WTC11 (cell line): ENCODE measurements around the gene PLEKHH2. TPM values are rescaled to one million over a fixed set of nuclear protein-coding genes. Genes with fewer than 3 reads are reported as not detected.

Experiments used
- ATAC-seq: fragments of 200-7000 bp; cut with Tn5 transposase; 2 replicates; pipeline ENCODE4 v1.10.0; 2021; ENCODE audit warnings: mild to moderate bottlenecking, moderate library complexity
- CTCF ChIA-PET: fragments of 300-600 bp; sonication (Branson Sonifier 250); formaldehyde crosslinking; loops from one replicate; lab custom pipeline; 2021; ENCODE audit warnings: antibody characterized with exemption; lab: Charles Lee
- POLR2A ChIA-PET: fragments of 350-600 bp; sonication (Branson Sonifier 250); formaldehyde crosslinking; loops from one replicate; lab custom pipeline; 2021; ENCODE audit warnings: antibody characterized with exemption; lab: Charles Lee
- DNase-seq: peaks from one replicate; pipeline ENCODE4 v3.0.0; 2021; ENCODE audit warnings: low spot score
- H3K27ac Mint-ChIP-seq: 2 replicates; pipeline ENCODE4 v1.8.0; 2021; ENCODE audit warnings: mixed read lengths
- H3K27me3 Mint-ChIP-seq: 2 replicates; pipeline ENCODE4 v1.8.0; 2021; ENCODE audit warnings: low read depth, mild to moderate bottlenecking, moderate library complexity, mixed read lengths
- H3K36me3 Mint-ChIP-seq: 2 replicates; pipeline ENCODE4 v1.8.0; 2021; ENCODE audit warnings: mixed read lengths
- H3K4me1 Mint-ChIP-seq: 2 replicates; pipeline ENCODE4 v1.8.0; 2022; ENCODE audit warnings: mixed read lengths
- H3K4me3 Mint-ChIP-seq: 2 replicates; pipeline ENCODE4 v1.8.0; 2021; ENCODE audit warnings: mild to moderate bottlenecking, moderate library complexity, mixed read lengths
- H3K9me3 Mint-ChIP-seq: 2 replicates; pipeline ENCODE4 v1.8.0; 2021; ENCODE audit warnings: mixed read lengths
- CBFB ChIP-seq: sonication (generic); formaldehyde crosslinking; IDR thresholded peaks from 2 replicates; pipeline ENCODE4 v1.8.1; 2022; ENCODE audit warnings: mild to moderate bottlenecking, low read depth, missing genetic modification reagents
- GABPB1 ChIP-seq: sonication (generic); formaldehyde crosslinking; IDR thresholded peaks from 2 replicates; pipeline ENCODE4 v1.8.1; 2023; ENCODE audit warnings: mild to moderate bottlenecking, missing genetic modification reagents
- GTF2I ChIP-seq: fragments of 250-450 bp; sonication (Bioruptor Pico); conservative IDR thresholded peaks from 2 replicates; pipeline ENCODE4 v1.4.0; 2021; ENCODE audit warnings: mild to moderate bottlenecking
- TCF7 ChIP-seq: sonication (generic); formaldehyde crosslinking; IDR thresholded peaks from 2 replicates; pipeline ENCODE4 v1.8.0; 2022; ENCODE audit warnings: mild to moderate bottlenecking, low read depth, missing genetic modification reagents, moderate library complexity
- ZNF121 ChIP-seq: sonication (generic); formaldehyde crosslinking; IDR thresholded peaks from 2 replicates; pipeline ENCODE4 v1.8.0; 2023; ENCODE audit warnings: missing genetic modification reagents
- ZNF138 ChIP-seq: sonication (generic); formaldehyde crosslinking; conservative IDR thresholded peaks from 2 replicates; pipeline ENCODE4 v1.8.1; 2022; ENCODE audit warnings: mild to moderate bottlenecking, moderate library complexity, missing genetic modification reagents
- ZNF232 ChIP-seq: sonication (generic); formaldehyde crosslinking; IDR thresholded peaks from 2 replicates; pipeline ENCODE4 v1.8.0; 2022; ENCODE audit warnings: mild to moderate bottlenecking, missing genetic modification reagents
- ZNF263 ChIP-seq: sonication (generic); formaldehyde crosslinking; IDR thresholded peaks from 2 replicates; pipeline ENCODE4 v1.8.1; 2022; ENCODE audit warnings: low read depth, mild to moderate bottlenecking, moderate library complexity, missing genetic modification reagents
- ZNF317 ChIP-seq: sonication (generic); formaldehyde crosslinking; IDR thresholded peaks from 2 replicates; pipeline ENCODE4 v1.8.1; 2023; ENCODE audit warnings: low read depth, mild to moderate bottlenecking, moderate library complexity, missing genetic modification reagents, borderline replicate concordance
- total RNA-seq: library from RNA; stranded (reverse); gene quantifications from 3 replicates; pipeline ENCODE4 v1.2.3, GENCODE V29; 2021
- TF ChIP-seq, protein P1 (sequence below): sonication (generic); formaldehyde crosslinking; IDR thresholded peaks from 2 replicates; pipeline ENCODE4 v1.8.0; 2023; ENCODE audit warnings: missing genetic modification reagents, mild to moderate bottlenecking, borderline replicate concordance
- TF ChIP-seq, protein P2 (sequence below): fragments of 250-450 bp; sonication (Bioruptor Pico); conservative IDR thresholded peaks from 2 replicates; pipeline ENCODE4 v1.9.0; 2021; ENCODE audit warnings: mild to moderate bottlenecking
- TF ChIP-seq, protein P3 (sequence below): sonication (generic); formaldehyde crosslinking; IDR thresholded peaks from 2 replicates; pipeline ENCODE4 v1.8.1; 2022; ENCODE audit warnings: mild to moderate bottlenecking, missing genetic modification reagents, moderate library complexity, borderline replicate concordance
- TF ChIP-seq, protein P4 (sequence below): sonication (generic); formaldehyde crosslinking; conservative IDR thresholded peaks from 2 replicates; pipeline ENCODE4 v1.8.1; 2022; ENCODE audit warnings: mild to moderate bottlenecking, missing genetic modification reagents
- TF ChIP-seq, protein P5 (sequence below): sonication (generic); formaldehyde crosslinking; IDR thresholded peaks from 2 replicates; pipeline ENCODE4 v1.8.0; 2022; ENCODE audit warnings: mild to moderate bottlenecking, missing genetic modification reagents
- TF ChIP-seq, protein P6 (sequence below): sonication (generic); formaldehyde crosslinking; IDR thresholded peaks from 2 replicates; pipeline ENCODE4 v1.8.0; 2022; ENCODE audit warnings: mild to moderate bottlenecking, missing genetic modification reagents

Gene PLEKHH2
- total RNA-seq, 1 experiment from 2014 or later = 5.8 TPM

DNA sequence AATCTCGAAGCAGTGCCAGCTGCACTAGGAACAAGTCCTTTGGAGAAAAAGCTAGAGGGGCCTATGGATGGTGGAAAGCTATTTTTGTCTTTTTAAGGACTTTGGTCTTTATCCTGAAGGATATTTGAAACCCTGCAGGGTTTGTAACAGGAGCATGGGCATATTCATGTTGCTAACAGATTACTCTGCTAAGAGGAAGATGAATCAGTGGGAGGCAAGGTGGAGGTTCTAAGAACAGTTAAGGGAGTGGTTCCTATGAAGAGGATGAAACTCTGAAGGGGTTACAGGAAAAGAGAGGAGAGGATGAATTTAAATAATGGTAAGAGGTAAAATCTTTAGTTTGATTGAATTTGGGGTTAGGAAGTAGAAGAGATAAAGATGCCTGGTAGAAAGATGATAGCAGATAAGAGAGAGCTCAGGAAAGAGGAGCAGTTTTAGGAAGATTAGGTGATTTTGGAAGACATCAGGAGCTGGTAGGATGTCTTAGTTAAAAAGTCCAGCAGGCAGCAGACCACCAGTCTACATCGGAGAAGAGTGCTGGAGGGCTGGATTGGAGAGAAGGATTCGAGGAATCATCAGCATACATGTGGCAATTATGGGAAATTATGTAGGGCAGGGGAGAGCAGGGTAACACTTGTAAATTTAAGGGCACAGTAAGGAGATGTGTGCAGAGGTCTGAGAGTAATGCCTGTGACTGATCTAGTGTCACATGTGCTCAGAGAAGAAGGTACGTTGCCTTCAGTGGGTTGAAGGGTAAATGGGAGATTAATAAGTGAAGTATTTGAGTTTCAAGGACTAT, 78.4 kb downstream of the PLEKHH2 start:
- ChIA-PET CTCF (no interaction called here), POLR2A (no interaction called here)
- TF ChIP-seq ZNF138 (CRISPR knock-in tag) (no peak), CBFB (CRISPR knock-in tag) (no peak), GABPB1 (no peak)
- TF ChIP-seq, protein P1, sequence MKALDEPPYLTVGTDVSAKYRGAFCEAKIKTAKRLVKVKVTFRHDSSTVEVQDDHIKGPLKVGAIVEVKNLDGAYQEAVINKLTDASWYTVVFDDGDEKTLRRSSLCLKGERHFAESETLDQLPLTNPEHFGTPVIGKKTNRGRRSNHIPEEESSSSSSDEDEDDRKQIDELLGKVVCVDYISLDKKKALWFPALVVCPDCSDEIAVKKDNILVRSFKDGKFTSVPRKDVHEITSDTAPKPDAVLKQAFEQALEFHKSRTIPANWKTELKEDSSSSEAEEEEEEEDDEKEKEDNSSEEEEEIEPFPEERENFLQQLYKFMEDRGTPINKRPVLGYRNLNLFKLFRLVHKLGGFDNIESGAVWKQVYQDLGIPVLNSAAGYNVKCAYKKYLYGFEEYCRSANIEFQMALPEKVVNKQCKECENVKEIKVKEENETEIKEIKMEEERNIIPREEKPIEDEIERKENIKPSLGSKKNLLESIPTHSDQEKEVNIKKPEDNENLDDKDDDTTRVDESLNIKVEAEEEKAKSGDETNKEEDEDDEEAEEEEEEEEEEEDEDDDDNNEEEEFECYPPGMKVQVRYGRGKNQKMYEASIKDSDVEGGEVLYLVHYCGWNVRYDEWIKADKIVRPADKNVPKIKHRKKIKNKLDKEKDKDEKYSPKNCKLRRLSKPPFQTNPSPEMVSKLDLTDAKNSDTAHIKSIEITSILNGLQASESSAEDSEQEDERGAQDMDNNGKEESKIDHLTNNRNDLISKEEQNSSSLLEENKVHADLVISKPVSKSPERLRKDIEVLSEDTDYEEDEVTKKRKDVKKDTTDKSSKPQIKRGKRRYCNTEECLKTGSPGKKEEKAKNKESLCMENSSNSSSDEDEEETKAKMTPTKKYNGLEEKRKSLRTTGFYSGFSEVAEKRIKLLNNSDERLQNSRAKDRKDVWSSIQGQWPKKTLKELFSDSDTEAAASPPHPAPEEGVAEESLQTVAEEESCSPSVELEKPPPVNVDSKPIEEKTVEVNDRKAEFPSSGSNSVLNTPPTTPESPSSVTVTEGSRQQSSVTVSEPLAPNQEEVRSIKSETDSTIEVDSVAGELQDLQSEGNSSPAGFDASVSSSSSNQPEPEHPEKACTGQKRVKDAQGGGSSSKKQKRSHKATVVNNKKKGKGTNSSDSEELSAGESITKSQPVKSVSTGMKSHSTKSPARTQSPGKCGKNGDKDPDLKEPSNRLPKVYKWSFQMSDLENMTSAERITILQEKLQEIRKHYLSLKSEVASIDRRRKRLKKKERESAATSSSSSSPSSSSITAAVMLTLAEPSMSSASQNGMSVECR (CRISPR knock-in tag) = no peak
- Mint-ChIP-seq H3K27ac (no peak overlapping the region), H3K27me3 (peaks cover 3% of the 10 kb centered on the region; the same call in 1 of the 2 replicates), H3K4me1 (peaks cover 32% of the 10 kb centered on the region), H3K36me3 (no peaks in the 10 kb centered on the region), H3K9me3 (no peaks in the 10 kb centered on the region), H3K4me3 (no peak overlapping the region)
- DNase-seq (no peak), ATAC-seq (no peak)

GRCh38 chr2:43717322-43717721, 80.3 kb downstream of the PLEKHH2 start:
- CTCF ChIA-PET = no interaction called here
- POLR2A ChIA-PET = no interaction called here
- no peak for ATAC-seq

DNA sequence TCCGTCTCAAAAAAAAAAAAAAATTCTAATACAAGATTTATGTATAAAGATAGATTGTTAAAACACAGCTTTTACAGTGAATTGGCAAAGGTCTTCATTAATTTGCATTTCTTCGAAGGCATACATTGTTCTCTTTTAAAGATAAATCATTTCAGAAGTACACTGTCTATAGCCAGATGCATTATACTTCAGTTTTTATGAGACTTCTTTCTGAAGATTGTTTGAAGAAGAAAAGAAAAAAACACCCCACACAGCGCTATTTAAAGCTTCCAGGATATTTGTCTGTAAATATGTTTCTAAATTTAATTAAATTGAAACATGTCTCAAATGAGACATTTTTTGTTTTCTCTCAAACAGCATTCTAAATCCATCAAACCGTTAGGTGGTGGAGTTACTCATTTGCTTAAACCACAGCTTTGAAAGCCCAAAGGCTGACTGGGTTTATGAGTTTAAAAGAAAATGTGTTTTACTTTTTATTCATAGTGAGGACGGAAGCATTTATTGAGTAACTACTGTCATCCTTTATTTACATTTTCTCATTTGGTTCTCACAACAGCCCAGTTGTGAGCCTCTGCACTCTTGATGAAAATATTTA, 81.6 kb downstream of the PLEKHH2 start:
- no peak for DNase-seq
- POLR2A ChIA-PET = interaction anchor here (0.5 kb wide), 1 partner anchor 1060 kb away, joined by 3 read pairs; no protein-coding TSS in a partner anchor
- TF ChIP-seq, protein P2, sequence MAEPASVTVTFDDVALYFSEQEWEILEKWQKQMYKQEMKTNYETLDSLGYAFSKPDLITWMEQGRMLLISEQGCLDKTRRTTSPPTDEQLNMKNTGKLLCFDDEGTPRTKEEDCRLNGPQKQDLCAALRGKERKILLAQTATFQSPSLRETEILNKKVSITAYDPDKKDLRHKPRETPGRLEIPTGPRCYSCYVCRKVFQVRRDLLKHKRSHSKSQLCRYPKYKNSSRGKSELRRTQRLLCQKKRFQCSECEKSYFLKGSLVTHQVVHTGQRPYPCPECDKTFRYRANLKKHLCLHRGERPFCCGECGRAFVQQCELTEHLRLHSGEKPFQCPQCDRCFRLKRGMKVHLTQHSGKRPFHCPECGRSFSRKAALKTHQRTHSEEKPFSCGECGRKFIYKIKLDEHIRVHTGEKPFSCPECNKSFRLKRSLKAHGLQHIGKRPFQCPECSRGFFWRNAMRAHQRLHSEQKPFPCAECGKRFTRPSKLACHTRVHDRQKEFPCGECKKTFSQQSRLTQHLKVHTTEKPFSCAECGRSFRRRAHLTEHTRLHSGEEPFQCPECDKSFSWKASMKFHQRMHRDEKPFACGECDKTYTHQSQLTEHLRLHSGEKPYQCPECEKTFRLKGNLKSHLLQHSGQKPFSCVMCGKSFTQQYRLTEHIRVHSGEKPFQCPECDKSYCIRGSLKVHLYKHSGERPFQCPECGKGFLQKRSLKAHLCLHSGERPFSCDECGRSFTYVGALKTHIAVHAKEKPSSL = no peak
- TF ChIP-seq TCF7 (CRISPR knock-in tag) (no peak), GTF2I (CRISPR knock-in tag) (no peak), ZNF317 (CRISPR knock-in tag) (no peak), ZNF263 (no peak), GABPB1 (no peak)
- TF ChIP-seq, protein P3, sequence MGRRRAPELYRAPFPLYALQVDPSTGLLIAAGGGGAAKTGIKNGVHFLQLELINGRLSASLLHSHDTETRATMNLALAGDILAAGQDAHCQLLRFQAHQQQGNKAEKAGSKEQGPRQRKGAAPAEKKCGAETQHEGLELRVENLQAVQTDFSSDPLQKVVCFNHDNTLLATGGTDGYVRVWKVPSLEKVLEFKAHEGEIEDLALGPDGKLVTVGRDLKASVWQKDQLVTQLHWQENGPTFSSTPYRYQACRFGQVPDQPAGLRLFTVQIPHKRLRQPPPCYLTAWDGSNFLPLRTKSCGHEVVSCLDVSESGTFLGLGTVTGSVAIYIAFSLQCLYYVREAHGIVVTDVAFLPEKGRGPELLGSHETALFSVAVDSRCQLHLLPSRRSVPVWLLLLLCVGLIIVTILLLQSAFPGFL (CRISPR knock-in tag) = no peak

More at GRCh38 chr2:43717322-43717721, 80.3 kb downstream of the PLEKHH2 start:
- H3K36me3 Mint-ChIP-seq = no peaks in the 10 kb centered on the region
- peaks cover 30% of the 10 kb centered on the region for H3K4me1 Mint-ChIP-seq
- H3K9me3 Mint-ChIP-seq = no peaks in the 10 kb centered on the region
- TF ChIP-seq, protein P4, sequence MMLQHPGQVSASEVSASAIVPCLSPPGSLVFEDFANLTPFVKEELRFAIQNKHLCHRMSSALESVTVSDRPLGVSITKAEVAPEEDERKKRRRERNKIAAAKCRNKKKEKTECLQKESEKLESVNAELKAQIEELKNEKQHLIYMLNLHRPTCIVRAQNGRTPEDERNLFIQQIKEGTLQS = no peak
- TF ChIP-seq, protein P5, sequence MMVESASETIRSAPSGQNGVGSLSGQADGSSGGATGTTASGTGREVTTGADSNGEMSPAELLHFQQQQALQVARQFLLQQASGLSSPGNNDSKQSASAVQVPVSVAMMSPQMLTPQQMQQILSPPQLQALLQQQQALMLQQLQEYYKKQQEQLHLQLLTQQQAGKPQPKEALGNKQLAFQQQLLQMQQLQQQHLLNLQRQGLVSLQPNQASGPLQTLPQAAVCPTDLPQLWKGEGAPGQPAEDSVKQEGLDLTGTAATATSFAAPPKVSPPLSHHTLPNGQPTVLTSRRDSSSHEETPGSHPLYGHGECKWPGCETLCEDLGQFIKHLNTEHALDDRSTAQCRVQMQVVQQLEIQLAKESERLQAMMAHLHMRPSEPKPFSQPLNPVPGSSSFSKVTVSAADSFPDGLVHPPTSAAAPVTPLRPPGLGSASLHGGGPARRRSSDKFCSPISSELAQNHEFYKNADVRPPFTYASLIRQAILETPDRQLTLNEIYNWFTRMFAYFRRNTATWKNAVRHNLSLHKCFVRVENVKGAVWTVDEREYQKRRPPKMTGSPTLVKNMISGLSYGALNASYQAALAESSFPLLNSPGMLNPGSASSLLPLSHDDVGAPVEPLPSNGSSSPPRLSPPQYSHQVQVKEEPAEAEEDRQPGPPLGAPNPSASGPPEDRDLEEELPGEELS (CRISPR knock-in tag) = no peak
- TF ChIP-seq, protein P6, sequence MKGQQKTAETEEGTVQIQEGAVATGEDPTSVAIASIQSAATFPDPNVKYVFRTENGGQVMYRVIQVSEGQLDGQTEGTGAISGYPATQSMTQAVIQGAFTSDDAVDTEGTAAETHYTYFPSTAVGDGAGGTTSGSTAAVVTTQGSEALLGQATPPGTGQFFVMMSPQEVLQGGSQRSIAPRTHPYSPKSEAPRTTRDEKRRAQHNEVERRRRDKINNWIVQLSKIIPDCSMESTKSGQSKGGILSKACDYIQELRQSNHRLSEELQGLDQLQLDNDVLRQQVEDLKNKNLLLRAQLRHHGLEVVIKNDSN (CRISPR knock-in tag) = no peak
- TF ChIP-seq ZNF121 (CRISPR knock-in tag) = peak; percentile 31; the same call in 1 of the 2 replicates
- TF ChIP-seq ZNF232 (CRISPR knock-in tag) = no peak
- TF ChIP-seq, all 79 proteins: peak for 1
- H3K27me3 Mint-ChIP-seq = peaks cover 3% of the 10 kb centered on the region; the same call in 1 of the 2 replicates
- no peak overlapping the region for H3K4me3 Mint-ChIP-seq
- no peak overlapping the region for H3K27ac Mint-ChIP-seq
- no peak for DNase-seq

More for the DNA sequence above, 81.6 kb downstream of the PLEKHH2 start:
- Mint-ChIP-seq H3K4me3 (no peak overlapping the region), H3K27ac (no peak overlapping the region), H3K27me3 (peaks cover 3% of the 10 kb centered on the region; the same call in 1 of the 2 replicates), H3K36me3 (no peaks in the 10 kb centered on the region), H3K4me1 (peaks cover 21% of the 10 kb centered on the region), H3K9me3 (no peaks in the 10 kb centered on the region)
- ATAC-seq = no peak
- CTCF ChIA-PET = interaction anchor here (0.7 kb wide), 1 partner anchor 44 kb away, joined by 3 read pairs; no protein-coding TSS in a partner anchor
